Liver (tissue), 9 donors: ENCODE data around the gene RAP1GAP2. TPM values are rescaled to one million over a fixed set of nuclear protein-coding genes. Genes with fewer than 3 reads are reported as not detected.

Source experiments
- DNase-seq: peaks from one replicate; pipeline ENCODE4 v3.0.0-alpha.2; 2017; ENCODE audit warnings: low spot score
- H3K27ac ChIP-seq, 2 donors: one replicate each; pipeline ENCODE4 v1.7.0; 2013; ENCODE audit warnings: inconsistent platforms in 2 of 2, low read length in 2 of 2, control low read depth in 1 of 2, low read depth in 1 of 2, mild to moderate bottlenecking in 1 of 2
- H3K27me3 ChIP-seq, 4 donors: one replicate each; pipeline versions ENCODE4 v1.6.1 to v1.7.0; 2013; ENCODE audit warnings: low read length in 3 of 4, inconsistent platforms in 1 of 4, mild to moderate bottlenecking in 1 of 4, moderate library complexity in 1 of 4; ENCODE audit not compliant: control insufficient read depth in 4 of 4, insufficient read depth in 4 of 4
- H3K36me3 ChIP-seq, 4 donors: one replicate each; pipeline versions ENCODE4 v1.6.1 to v1.7.0; 2013; ENCODE audit warnings: low read length in 3 of 4, mild to moderate bottlenecking in 3 of 4, low read depth in 1 of 4, moderate library complexity in 1 of 4; ENCODE audit not compliant: control insufficient read depth in 4 of 4, insufficient read depth in 3 of 4
- H3K4me1 ChIP-seq, 4 donors: one replicate each; pipeline versions ENCODE4 v1.6.1 to v1.7.0; 2013; ENCODE audit warnings: low read length in 3 of 4, mild to moderate bottlenecking in 3 of 4, moderate library complexity in 1 of 4; ENCODE audit not compliant: control insufficient read depth in 4 of 4, insufficient read depth in 4 of 4
- H3K4me3 ChIP-seq, 3 donors: one replicate each; pipeline versions ENCODE4 v1.6.1 to v1.7.0; 2013; ENCODE audit warnings: low read length in 3 of 3, control low read depth in 1 of 3, low read depth in 1 of 3, mild to moderate bottlenecking in 1 of 3
- H3K9ac ChIP-seq, 2 donors: one replicate each; pipeline ENCODE4 v1.7.0; 2013; ENCODE audit warnings: low read length in 2 of 2, mild to moderate bottlenecking in 2 of 2, moderate library complexity in 2 of 2, control low read depth in 1 of 2, low read depth in 1 of 2
- H3K9me3 ChIP-seq, 4 donors: one replicate each; pipeline versions ENCODE4 v1.6.1 to v1.7.0; 2013; ENCODE audit warnings: low read length in 3 of 4; ENCODE audit not compliant: control insufficient read depth in 4 of 4
- ATF3 ChIP-seq: IDR thresholded peaks from 2 replicates; pipeline ENCODE4 v1.6.1; 2016; ENCODE audit warnings: antibody characterized with exemption
- EGR1 ChIP-seq, 2 donors: IDR thresholded peaks; 2 replicates each; pipeline ENCODE4 v1.6.1; 2016 to 2018; ENCODE audit warnings: antibody characterized with exemption in 2 of 2, low read depth in 2 of 2
- FOXA1 ChIP-seq: IDR thresholded peaks from 2 replicates; pipeline ENCODE4 v1.6.1; 2016; ENCODE audit warnings: antibody characterized with exemption
- FOXA2 ChIP-seq: IDR thresholded peaks from 2 replicates; pipeline ENCODE4 v1.6.1; 2016; ENCODE audit warnings: antibody characterized with exemption
- GABPA ChIP-seq, 2 donors: IDR thresholded peaks in 1 of 2; conservative IDR thresholded peaks in 1 of 2; 2 replicates each; pipeline ENCODE4 v1.6.1; 2016; ENCODE audit warnings: antibody characterized with exemption in 2 of 2, mild to moderate bottlenecking in 1 of 2, moderate library complexity in 1 of 2
- HNF4G ChIP-seq: IDR thresholded peaks from 2 replicates; pipeline ENCODE4 v1.6.1; 2016; ENCODE audit warnings: antibody characterized with exemption
- MAX ChIP-seq: IDR thresholded peaks from 2 replicates; pipeline ENCODE4 v1.6.1; 2016; ENCODE audit warnings: antibody characterized with exemption
- NR2F2 ChIP-seq: IDR thresholded peaks from 2 replicates; pipeline ENCODE4 v1.6.1; 2016; ENCODE audit warnings: antibody characterized with exemption
- RXRA ChIP-seq, 2 donors: IDR thresholded peaks; 2 replicates each; pipeline ENCODE4 v1.6.1; 2017 to 2018; ENCODE audit warnings: antibody characterized with exemption in 2 of 2, mild to moderate bottlenecking in 1 of 2
- SP1 ChIP-seq: IDR thresholded peaks from 2 replicates; pipeline ENCODE4 v1.6.1; 2018; ENCODE audit warnings: antibody characterized with exemption, mild to moderate bottlenecking
- TAF1 ChIP-seq: conservative IDR thresholded peaks from 2 replicates; pipeline ENCODE4 v1.6.1; 2016; ENCODE audit warnings: antibody characterized with exemption, mild to moderate bottlenecking
- YY1 ChIP-seq: IDR thresholded peaks from 2 replicates; pipeline ENCODE4 v1.6.1; 2016; ENCODE audit warnings: antibody characterized with exemption, mild to moderate bottlenecking
- ZBTB33 ChIP-seq: IDR thresholded peaks from 2 replicates; pipeline ENCODE4 v1.6.1; 2016; ENCODE audit warnings: antibody characterized with exemption
- WGBS: extraction: QIAGEN DNeasy Blood & Tissue Kit; methylation state at CpG from one replicate; pipeline ENCODE4 v1.1.7; 2013; 5-methylcytosine and 5-hydroxymethylcytosine counted together
- polyA plus RNA-seq, 2 donors: library from polyadenylated mRNA; stranded (reverse) in 1 of 2; unstranded in 1 of 2; fragments of 200-250 nt in 1 of 2; fragments of >200 nt in 1 of 2; fragmentation: Nextera tagmentation in 1 of 2; extraction: Ambion mirVana in 1 of 2; gene quantifications; one replicate each; pipeline versions ENCODE4 v1.2.1 to v1.2.3, GENCODE V29; 2013 to 2015
- total RNA-seq, 2 donors: library from RNA; depleted of rRNA; stranded (reverse); fragments of >200 nt; gene quantifications; one replicate each; pipeline ENCODE4 v1.2.3, GENCODE V29; 2014
- TF ChIP-seq, protein P1 (sequence below): fragments of 150-350 bp; IDR thresholded peaks from 2 replicates; pipeline ENCODE4 v1.5.1; 2017; ENCODE audit warnings: improper control_type of control experiment, low read depth, low read length; ENCODE audit not compliant: missing input control
- donor health status: healthy.
- donor health status: healthy.
- donor health status: healthy.
- donor health status: healthy.
- donor health status: healthy.

The RAP1GAP2 gene
- total and polyA plus RNA-seq, 4 donors = 0.56 to 1.7 (median 1.1) TPM

- Histone ChIP-seq H3K9me3 (no peaks in the 10 kb centered on the region), H3K36me3 (no peaks in the 10 kb centered on the region), H3K9ac (no peak overlapping the region), H3K27ac (no peak overlapping the region), H3K27me3 (no peaks in the 10 kb centered on the region), H3K4me1 (peaks cover 0 to 15% (median 6%) of the 10 kb centered on the region in 4 donors), H3K4me3 (no peak overlapping the region)
- TF ChIP-seq EGR1 (IDR thresholded peaks at IDR 0.05; ENCODE audit: low read depth in 2 of 2) = no peak
- TF ChIP-seq GABPA (IDR thresholded peaks at IDR 0.05 in 1 of 2, conservative IDR thresholded peaks at IDR 0.05 in 1 of 2) = no peak
- TF ChIP-seq FOXA2 = no peak
- TF ChIP-seq, protein P1, sequence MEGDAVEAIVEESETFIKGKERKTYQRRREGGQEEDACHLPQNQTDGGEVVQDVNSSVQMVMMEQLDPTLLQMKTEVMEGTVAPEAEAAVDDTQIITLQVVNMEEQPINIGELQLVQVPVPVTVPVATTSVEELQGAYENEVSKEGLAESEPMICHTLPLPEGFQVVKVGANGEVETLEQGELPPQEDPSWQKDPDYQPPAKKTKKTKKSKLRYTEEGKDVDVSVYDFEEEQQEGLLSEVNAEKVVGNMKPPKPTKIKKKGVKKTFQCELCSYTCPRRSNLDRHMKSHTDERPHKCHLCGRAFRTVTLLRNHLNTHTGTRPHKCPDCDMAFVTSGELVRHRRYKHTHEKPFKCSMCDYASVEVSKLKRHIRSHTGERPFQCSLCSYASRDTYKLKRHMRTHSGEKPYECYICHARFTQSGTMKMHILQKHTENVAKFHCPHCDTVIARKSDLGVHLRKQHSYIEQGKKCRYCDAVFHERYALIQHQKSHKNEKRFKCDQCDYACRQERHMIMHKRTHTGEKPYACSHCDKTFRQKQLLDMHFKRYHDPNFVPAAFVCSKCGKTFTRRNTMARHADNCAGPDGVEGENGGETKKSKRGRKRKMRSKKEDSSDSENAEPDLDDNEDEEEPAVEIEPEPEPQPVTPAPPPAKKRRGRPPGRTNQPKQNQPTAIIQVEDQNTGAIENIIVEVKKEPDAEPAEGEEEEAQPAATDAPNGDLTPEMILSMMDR = no peak
- TF ChIP-seq RXRA (IDR thresholded peaks at IDR 0.05) = no peak
- TF ChIP-seq TAF1 = no peak
- TF ChIP-seq YY1 = no peak
- TF ChIP-seq FOXA1 = no peak
- no peak for TF ChIP-seq MAX
- no peak for TF ChIP-seq ZBTB33
- TF ChIP-seq ATF3 = no peak
- no peak for TF ChIP-seq NR2F2
- TF ChIP-seq HNF4G = no peak
- DNase-seq = no peak
- 59% methylated on average over 4 of the region's 4 CpGs for WGBS
Measured at GRCh38 chr17:3006801-3007200, 210.6 kb downstream of the RAP1GAP2 start.

DNA sequence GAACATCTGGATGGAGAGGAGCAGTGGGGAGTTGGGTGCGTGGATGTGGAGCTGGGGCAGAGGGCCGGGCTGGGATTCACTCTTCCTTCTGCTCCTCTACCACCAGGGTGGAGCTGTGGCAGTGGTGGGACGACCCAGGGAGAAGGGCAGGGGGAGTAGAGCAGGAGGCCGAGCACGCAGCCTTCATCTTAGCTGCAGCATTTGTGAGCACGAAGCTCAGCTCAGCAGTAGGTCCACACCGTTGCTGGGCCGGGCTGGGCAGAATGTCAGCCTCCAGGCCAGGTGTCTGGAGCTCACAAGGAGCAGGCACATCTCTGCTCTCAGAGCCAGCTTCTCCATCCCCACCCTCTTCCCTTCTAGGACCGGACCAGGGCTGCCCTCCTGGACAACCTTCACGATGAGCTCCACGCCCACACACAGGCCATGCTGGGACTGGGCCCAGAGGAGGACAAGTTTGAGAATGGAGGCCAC lies 211.4 kb downstream of the RAP1GAP2 start:
- no peaks in the 10 kb centered on the region for H3K9me3 ChIP-seq
- H3K36me3 ChIP-seq = no peaks in the 10 kb centered on the region
- H3K4me3 ChIP-seq = no peak overlapping the region
- no peaks in the 10 kb centered on the region for H3K27me3 ChIP-seq
- TF ChIP-seq ATF3 = no peak
- no peak for TF ChIP-seq FOXA1
- TF ChIP-seq MAX = no peak
- TF ChIP-seq SP1 = no peak
- H3K9ac ChIP-seq = no peak overlapping the region
- no peak overlapping the region for H3K27ac ChIP-seq
- peaks cover 0 to 15% (median 4%) of the 10 kb centered on the region in 4 donors for H3K4me1 ChIP-seq
- DNase-seq = no peak
- 94% methylated on average over 11 of the region's 11 CpGs for WGBS
